Measurements from ENCODE around the gene ATF6.

- TF ChIP-seq POLR2AphosphoS5 (IDR thresholded peaks at IDR 0.05; ENCODE audit: low read depth, low read length) (no peak), TAF1 (IDR thresholded peaks at IDR 0.05; ENCODE audit: low read depth, low read length) (no peak), POLR2A (IDR thresholded peaks at IDR 0.05; ENCODE audit: low read depth, low read length) (no peak), POU2F2 (IDR thresholded peaks at IDR 0.05; ENCODE audit: low read depth, low read length) (no peak)
Observed at GRCh38 chr1:161803181-161803580, 37.1 kb downstream of the ATF6 start.

All from GM12891 (cell line).